Activated CD8-positive, alpha-beta memory T cell treated with anti-CD3 and anti-CD28 coated beads, Interleukin-2, amount 50 U/mL, for 4 hours (primary cell): Measurements from ENCODE around the gene BRICD5.

Source experiments
- DNase-seq: peaks from one replicate; pipeline ENCODE4 v3.0.0-alpha.2; 2020

The BRICD5 gene

DNA sequence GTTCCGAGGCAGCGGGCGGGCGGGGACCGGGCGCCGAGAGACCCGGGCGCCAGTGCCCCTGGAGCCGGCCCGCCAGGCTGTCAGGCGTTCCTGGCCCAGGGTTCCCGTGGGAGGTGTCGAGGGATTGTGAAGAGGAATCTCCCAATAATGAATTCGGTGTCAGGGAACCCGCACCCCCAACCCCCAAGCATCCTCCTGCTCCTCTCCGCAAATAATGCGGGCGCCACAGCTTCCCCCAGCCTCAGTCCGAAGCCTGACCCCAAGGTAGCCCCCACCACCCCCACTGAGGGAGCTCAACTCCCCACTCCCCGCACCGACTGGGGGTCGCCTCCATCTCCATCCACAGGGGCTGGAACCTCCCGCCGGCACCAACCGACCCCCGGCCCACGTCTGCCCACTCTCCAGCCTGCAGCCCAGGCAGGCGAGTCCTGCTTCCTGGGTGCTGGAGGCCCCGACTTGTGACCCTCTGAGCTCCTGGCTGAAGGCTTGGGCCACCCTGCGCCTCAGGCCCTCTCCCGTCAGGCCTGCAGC is 13.6 kb downstream of the BRICD5 start:
- no peak for DNase-seq

GRCh38 chr16:2196162-2196980 is 14.3 kb downstream of the BRICD5 start, which contains the start of gene CASKIN1:
Gene CASKIN1, minus strand, starts transcription at chr16:2196605. Its CDS starts 173 bp downstream, at chr16:2196432.
- DNase-seq, result no peak

- no peak for DNase-seq
Observed at GRCh38 chr16:2195322-2196161, 15.1 kb downstream of the BRICD5 start.

DNA sequence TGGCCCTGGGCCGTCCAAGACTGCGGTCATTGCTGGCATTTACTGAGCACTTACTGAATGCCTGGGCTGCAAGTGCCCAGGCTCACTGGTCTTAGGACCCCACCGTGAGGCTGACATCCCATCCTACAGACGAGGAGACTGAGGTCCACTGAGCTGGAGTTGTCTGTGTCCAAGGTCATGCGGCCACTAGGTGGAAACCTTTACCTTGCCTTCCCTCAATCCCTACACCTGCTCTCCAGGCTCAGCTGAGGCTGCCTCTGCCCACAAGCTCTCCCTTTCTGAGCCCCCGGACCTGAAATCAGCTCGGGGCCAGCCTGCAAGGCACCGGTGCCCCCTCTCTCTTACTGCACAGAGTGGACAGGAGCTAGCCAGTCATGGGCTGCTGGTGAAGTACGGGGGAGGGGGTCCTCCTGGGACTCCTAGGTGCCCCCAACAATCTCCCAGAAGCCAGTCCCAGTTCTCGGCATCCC is 15.8 kb downstream of the BRICD5 start:
- peak; percentile 49 for DNase-seq

DNA sequence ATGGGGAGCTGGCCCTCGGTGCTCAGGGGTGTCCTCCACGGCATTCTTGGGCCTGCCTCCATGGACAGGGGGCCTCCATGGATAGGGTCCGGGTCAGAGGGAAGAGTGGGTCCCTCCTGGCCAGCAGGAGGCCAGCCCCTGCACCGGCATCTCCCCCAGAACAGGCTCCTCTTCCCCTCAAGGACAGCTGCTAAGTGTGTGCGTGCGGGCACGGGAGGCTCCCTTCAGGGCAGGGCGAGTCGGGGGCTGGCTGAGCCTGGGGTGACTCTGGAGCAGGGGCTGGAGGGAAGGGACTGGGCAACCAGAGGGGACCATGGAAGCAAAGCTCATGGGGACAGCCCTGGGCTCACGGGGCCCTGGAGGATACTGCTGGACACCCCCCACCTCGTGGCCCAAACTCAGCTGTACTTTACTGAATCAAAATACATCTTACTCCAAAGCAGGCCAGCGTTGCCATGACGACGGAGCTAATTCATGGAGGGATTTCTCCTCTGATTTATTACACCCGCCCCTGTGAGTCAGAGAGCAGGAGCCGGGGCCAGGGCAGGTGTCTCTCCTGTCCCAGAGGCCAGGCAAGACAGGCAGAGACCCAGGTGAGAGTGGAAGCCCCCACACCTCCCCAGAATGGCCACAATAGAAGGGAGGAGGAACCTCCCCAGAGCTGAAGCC is 16.4 kb downstream of the BRICD5 start:
- DNase-seq, result no peak

- no peak for DNase-seq
Observed at GRCh38 chr16:2191446-2191706, 19.3 kb downstream of the BRICD5 start.

DNA sequence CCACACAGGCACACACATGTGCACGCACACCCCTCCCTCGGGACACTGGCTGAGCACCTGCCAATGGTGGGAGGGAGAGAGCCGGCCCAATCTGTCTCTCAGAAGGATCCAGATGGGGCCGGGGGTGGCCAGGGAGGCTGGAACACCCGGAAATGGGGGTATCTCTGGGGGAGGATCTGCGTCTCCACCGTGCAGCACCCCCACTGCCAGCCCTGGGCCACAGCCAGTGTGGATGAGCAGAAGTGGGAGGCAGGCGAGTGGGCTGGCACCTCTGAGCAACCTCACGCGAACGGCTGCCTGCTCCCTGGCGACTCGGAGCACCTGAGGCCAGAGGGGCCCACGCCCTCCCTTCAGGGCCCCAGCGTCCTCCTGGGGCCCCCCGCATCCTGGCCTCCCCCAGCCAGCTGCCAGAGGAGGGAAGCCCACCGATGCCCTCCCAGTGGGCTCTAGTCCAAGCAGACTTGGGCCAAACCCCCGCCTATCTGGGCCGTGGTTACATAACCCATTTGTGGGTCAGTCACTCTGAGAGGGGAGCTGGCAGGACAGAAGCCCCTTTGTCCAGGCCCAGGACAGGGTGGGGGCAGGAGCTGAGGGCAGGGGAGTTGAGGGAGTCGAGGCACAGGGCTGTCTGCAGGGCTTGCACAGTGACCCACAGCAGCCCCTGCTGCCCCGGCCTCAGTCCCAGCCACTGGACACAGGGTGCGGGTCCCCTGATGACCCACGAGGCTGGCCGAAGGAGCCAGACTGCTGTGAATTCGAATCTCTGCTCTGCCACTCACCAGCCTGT is 19.8 kb downstream of the BRICD5 start:
- DNase-seq, result no peak

- no peak for DNase-seq
Observed at GRCh38 chr16:2190002-2190658, 20.5 kb downstream of the BRICD5 start.

DNA sequence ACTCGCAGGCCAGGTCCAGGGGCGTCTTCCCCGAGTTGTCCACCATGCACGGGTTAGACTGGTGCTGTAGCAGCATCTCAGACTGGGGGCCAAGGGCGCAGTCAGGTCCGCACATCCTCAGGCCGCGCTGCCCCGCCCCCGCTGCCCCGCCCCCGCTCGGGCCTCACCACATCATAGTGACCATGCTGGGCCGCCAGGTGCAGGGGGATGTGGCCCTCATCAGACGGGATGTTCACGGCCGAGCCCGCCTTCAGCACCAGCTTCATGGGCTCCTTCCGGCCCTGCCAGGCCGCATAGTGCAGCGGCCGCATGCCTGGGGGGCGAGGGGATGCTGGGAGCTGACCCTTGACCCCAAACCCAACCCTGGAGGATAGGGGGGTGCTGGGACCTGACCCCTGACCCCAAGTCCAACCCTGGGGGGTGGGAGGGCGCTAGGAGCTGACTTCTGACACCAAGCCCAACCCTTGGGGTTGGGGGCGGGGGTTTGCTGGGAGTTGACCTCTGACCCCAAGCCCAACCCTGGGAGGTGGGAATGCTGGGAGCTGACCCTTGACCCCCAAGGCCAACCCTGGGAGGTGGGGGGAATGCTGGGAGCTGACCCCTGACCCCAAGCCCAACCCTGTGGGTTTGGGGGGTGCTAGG is 21.3 kb downstream of the BRICD5 start:
- DNase-seq, result no peak

- no peak for DNase-seq
Observed at GRCh38 chr16:2188395-2188794, 22.3 kb downstream of the BRICD5 start.

- DNase-seq, result no peak
Observed at GRCh38 chr16:2187212-2187611, 23.5 kb downstream of the BRICD5 start.

GRCh38 chr16:2186505-2186904 is 24.2 kb downstream of the BRICD5 start:
- DNase-seq, result no peak

- no peak for DNase-seq
Observed at GRCh38 chr16:2186064-2186463, 24.6 kb downstream of the BRICD5 start.

DNA sequence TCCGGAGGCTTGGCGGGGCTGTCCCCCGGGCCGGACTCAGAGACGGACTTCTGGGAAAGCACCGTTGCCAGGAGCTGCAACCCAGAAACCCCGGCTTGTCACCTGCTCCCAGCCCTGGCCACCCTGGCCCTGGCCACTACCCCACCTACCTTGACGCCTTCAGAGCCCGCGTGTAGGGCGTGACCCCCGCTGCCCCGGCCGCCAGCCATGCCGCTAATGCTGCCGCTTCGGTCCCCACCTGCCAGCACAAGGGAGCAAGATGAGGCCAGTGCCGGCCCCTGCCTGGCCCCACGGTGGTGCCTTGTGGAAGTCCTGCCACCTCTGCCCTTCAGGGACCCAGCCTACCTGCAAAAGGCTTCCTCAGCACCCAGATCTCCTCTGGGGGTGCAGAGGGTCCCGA is 25.7 kb downstream of the BRICD5 start:
- no peak for DNase-seq

- no peak for DNase-seq
Observed at GRCh38 chr16:2184346-2184745, 26.3 kb downstream of the BRICD5 start.

DNA sequence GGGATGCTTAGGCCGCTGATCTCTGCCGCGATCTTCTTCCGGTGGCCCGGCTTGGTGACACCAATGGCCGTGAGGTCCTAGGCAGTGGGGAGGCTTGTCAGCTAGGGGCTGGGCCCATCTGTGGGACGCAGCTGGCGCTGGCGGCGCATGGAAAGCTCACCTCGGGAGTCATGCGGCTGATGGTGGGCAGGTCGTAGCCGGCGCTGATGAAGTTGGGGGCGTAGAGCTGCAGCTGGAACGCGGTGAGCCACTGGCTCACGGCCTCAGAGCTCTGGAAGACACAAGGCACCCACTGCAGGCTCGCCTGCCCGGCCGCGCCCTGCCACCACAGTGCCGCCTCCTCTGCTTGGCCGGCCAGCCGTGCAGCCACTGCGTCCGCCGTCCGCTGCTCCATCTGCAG is 27.0 kb downstream of the BRICD5 start:
- DNase-seq, result no peak

DNA sequence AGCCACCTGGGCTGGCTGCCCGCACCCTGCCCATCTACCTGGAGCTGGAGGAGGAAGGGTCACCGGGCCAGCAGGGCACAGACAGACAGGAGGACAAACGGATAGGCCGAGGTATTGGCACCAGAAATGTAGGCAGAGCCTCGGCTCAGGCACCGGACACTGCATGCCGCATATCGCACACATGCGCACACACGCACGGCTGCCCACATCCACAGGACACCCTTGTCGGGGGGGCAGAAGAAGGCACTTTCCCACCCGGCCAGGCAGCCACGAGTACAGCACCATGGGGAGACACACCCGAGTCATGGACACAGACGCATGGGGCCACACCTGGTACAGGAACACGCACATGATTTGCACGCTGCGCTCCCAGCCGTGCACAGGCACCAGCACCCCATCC is 28.7 kb downstream of the BRICD5 start:
- no peak for DNase-seq

DNA sequence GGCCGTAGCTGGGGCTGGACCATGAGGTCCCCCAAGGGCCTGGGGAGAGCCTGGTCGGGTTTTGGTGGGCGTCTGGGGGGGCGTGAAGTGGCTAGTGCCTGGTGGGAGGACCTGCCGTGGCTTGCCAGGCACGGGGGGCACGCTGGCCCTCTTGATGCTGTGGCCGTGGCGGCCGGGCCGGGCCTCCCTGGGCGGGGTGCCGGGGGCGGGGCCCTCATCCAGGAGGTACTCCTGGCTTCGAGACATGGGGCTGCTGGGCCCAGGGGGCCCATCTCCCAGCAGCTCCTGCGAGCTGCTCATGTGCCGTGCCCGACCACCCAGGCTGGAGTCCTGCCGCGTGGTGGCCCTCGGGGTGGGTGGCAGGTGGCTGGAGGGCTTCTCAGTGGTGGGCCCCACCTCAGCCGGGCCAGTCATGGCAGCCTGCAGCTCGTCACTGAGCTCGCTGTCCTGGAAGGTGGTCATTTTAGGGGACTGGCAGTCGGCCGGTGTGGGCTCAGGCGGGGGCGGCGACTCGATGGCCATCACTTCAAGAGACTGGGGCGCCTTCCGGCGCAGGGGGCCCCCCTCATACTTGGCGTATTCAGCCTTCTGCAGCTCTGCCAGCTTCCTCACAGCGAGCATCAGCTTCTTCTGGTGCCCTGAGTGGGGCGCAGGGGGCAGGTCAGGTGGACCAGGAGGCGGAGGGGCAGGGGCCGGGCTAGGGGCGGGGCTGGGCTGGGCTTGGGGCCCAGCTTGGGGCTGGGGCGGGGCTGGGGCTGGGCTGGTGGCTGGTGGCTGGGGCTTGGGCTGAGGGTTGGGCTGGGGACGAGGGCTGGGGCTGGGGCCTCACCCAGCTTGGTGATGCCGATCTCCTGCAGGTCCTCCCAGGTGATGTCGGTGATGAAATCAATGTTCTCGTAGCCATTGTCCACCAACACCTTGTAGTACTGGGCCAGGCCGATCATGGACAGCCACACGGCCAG is 29.4 kb downstream of the BRICD5 start:
- no peak for DNase-seq

GRCh38 chr16:2180461-2180860 is 30.2 kb downstream of the BRICD5 start:
- DNase-seq, result no peak

DNA sequence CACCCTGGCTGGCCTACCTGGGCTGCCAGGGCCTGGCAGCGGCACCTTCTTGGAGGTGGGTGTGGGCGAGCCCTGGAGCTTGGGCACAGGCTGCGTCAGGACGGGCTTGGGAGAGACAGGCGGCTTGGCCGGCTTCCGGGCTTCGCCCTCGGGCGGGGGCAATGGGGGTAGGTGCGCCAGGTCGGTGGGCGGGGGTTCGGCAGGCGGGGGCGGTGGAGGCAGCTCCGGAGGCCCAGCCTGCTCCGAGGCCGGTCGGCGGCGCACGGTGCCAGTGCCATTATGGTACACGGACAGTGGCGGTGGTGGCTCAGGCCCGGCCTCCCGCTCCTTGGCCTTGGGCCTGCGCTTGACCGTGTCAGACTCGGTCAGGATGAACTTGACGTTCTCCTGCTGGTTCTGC is 31.1 kb downstream of the BRICD5 start:
- no peak for DNase-seq
